GM19328 (cell line): ENCODE measurements around the gene RNLS.

ENCODE experiments used
- ATAC-seq: cut with Tn5 transposase; IDR thresholded peaks from one replicate; pipeline ENCODE4 v1.9.1; 2021; ENCODE audit warnings: mild to moderate bottlenecking, moderate library complexity; ENCODE audit not compliant: unreplicated experiment

RNLS gene

DNA sequence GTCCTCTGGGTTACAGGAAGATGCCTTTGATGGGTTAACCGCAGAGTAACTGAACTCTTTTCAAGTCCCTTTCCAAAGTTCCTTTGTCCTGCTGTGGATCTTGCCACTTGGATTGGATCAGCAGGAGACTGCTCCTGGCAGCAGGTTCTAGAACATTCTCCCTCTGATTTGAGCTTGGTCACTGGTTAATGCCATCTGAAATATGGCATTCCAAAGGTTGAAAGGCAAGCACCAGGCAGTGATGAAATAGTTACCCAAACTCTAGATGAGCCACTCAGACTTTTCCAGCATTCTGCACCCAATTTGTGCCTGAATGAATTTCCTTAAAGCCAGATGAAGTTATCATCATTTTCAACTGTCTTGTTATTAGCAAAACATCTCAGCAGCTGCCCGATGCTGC is 343.9 kb downstream of the RNLS start:
- no peak for ATAC-seq

DNA sequence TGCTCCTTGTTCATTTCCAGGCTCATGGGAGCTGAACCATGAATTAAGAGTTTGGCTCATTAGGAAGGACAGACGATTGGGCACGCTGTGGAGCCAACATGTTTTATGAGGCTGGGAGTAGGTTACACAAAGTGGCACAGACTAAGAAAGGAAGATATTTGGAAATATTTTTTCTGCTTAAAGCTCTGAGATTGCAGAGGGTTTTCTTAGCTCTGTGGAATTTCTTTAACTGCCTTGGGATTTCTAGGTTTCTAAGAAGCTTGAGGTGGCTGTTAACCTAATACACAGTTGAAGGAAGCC is 344.6 kb downstream of the RNLS start:
- ATAC-seq = no peak

DNA sequence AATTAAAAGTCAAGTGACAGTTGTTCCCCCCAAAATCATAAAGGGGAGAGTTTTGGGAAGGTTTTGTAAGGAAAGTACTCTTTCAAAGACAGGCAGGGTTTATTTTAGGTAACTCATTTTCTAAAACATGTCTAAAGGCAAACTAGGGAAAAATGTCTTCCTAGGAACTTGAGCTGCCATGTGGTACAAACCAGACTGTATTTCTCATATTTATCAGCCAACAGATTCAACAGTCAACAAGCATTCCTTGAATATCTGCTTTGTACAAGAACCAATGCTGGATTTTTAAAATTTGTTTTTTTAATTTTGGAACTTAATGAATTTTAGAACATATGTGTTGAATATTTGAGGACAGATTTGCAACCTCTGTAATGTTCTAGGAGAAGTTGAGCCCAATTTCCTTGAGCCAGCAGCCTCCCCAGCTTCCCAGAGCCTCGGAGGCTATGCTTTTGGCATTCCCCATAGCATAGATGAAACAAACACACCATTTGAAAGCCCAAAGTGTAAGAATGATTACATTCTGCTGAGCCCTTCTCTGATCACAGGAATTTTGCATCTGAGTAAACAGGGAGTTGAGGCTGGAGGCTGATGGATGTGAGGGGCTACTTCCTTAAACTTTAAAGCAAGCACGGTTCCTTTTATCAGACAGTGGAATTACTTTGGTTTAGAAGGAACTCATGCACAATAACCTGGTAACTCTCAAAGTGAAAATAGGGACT is 345.1 kb downstream of the RNLS start:
- ATAC-seq = no peak

DNA sequence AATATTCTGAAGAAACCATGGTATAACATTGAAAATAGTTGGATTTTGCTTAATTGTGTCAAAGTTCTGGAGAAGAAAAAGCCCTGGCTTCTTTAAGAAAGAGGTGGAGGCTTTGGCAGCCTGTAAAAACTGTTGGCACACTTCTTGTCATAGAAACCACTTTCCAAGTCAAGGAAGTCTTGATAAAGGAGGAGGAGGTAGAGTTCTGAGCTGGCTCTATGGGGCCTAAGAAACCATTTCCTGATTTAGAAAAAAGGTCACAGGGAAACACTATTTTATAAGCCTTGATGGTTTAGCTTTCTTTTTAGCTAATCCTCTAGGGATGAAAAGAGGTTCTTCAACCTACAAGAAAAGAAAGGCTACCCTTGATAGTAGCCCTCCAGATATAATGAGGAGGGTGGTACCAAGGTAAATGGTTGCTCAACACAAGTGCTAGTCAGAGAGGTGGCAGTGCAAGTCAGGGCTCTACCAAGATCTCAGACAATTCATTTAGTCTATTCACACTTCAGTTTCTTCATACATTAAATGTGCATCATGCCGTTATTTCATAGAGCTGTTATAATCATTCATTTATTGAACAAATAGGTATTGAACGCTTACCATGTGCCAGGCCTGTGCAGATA is 346.9 kb downstream of the RNLS start:
- ATAC-seq = no peak

DNA sequence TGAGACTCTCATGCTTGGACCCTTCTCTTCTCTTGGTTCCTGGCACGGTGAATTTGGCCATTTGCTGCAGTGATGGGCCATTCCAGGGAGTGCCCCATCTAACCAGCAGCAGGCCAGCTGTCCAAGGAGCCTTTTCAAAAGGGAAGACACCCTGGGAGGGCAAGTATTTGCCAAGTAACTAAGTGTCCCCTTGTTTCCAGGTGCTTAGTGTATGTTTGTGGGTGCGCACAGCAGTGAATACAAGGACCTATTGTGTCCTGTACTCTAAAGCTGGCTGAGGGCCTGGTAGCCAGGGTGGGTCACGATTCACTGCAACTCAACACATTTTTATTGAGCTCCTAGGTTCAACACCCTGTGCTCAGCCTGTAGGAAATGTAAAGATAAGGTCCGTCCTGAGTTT is 348.8 kb downstream of the RNLS start:
- no peak for ATAC-seq

DNA sequence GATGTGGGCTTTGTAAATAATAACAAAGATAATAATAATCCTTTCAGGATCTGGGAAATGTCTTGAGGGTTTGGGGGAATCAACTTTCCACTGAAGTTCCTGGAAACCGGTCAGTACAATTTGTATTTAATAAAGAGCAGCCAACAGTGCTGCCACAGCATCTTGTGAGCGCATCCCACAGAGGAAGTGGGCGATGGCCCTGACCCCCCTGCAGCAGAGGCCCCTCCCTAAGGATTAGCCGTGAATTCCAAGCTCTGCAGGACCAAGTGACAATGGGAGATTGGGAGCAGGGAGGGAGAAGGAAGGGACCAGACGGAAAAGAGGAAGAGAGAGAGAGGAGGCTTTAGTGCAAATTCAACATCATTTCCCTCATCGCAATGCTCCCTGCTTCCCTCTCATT is 349.2 kb downstream of the RNLS start:
- no peak for ATAC-seq

DNA sequence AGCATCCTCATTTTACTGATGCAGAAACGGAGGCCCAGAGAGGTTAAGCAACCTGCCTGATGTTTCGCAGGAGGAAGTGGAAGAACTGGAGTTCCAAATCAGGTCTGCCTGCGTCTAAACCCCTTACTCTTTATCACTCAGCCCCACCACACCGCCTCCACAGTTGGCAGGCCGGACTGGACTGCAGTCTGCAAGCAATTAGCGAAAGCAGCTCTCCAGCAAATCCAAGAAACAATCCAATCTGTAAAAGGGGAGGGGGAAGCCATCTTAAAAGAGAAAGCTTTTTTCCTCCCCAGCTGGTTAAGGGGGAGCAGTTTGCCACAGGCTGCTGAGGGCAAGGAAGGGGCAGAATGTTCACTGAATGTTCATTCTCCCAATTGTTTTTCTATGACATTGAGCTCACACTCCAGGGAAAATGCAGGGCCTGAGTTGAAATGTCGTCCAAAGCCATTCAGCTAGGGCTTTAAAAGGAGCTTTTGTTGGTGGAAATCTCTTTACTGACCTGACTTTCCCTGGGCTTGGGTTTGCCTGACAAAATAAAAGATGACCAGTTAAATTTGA is 350.1 kb downstream of the RNLS start:
- no peak for ATAC-seq

DNA sequence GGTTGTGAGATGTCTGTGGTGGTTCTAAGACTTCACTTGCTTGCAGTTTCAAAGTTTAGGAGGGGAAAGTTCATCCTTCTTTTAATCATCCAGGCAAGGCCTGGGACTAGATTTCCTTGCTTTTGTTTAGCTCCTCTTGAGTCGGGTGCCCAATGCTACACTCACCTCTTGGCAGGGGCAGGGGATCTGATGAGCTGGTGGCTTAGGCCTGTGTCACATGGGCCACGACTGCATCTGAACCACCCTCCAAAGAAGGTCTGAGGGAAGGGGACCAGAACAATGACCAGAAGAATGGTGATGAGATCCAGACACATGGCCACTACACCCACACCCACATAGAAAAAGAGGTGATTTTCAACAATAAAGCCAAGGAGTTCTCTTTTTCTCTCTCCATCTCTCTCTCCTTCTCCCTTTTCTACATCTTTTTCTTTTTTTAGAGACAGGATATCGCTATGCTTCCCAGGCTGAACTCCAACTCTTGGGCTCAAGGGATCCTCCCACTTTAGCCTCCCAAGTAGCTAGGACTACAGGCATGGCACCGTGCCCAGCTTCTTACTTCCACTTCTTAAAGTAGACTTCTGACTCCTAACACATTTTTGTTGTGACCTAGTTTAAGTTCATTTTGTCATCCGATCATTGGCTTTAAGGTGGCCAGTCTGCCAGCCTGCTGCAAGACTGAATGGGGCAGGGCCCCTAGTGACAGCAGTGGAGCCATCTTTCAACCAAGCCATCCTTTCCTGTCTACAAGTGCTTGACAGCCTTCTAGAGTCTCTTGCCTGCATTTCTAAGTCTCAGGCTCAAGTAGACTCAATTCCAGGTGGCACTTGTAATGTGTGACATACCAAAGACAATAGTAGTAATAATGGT is 350.9 kb downstream of the RNLS start:
- ATAC-seq = no peak

DNA sequence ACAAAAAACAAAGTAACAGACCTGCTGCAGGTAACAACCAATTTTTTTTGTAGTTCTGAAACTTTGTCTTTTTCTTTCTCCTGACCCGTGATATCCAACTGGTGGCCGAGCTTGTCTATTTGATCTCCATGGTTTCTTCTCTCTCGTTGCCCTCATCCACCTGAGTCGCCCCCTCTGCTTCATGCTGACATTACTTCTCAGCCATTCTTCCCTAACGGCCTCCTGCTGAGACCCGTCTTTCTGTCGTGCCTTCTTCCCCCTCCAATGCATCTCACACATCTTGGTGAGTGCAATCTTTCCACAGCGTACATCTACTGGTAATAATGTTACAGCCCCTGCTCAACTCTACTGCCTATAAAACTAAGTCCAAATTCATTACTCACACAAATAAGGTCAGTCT is 352.9 kb downstream of the RNLS start:
- ATAC-seq = no peak

DNA sequence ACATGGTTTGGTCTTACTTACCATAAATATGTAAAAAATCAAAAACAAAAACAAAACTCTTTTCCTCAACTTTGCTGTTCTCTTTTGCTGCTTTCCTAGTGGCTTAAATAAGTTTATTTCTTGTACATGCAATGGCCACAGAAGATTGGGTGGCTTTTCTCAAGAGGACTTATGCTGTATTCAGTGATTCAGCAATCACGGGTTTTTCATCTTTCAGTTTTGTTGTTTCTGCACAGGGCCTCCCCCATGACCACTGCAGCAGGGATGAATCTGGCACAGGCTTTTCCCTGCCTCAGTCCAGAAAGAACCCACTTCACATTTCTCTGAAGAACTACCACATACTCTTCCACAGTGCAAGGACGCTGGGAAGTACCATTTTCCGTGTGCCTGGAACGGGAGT is 355.0 kb downstream of the RNLS start:
- no peak for ATAC-seq

DNA sequence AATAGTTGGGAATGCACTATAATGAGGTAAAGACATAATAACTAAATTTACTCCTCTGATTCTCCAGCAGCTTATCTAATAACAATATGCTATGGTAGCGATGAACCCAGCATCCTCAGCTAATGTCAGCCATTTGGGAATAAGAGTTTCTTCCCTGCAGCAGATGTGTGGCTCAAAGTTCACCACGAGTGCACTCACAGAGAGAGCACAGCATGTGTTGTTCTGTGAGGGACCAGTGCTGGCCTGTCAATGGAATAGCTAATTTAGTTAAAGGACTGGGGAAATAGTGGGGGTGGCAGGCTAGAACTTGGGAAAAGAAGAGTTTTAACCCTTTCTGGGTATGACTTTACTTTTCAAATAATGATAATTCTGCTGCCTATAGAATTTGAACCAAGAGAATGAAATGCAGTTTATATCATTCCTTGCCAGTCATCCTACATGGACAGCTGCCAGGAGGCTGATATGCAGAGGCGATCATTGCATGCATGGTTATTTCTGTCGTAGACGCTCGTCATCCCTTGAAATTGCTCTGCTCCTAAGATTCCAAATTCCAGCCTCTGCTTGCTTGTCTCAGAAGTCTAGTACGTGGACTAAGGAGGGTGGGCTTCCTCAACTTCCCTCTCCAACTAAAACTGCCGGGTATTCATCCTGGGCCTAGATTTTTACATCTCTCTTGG is 355.6 kb downstream of the RNLS start:
- ATAC-seq = no peak

DNA sequence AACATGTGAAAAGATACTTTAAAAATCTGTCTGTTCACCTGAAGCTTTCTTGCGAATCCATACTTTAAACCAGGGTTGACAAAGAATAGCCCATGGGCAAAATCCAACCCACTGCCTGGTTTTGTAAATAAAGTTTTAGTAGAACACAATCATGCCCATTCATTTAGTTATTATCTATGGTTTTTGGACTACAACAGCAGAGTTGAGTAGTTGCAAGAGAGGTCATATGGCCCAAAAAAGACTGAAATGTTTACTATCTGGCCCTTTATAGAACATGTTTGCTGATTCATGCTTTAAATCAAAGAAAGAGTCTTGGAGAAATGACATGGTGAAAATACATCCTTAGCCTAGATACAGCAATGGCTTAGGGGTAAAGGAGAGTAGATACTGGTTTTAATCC is 356.2 kb downstream of the RNLS start:
- ATAC-seq = no peak

DNA sequence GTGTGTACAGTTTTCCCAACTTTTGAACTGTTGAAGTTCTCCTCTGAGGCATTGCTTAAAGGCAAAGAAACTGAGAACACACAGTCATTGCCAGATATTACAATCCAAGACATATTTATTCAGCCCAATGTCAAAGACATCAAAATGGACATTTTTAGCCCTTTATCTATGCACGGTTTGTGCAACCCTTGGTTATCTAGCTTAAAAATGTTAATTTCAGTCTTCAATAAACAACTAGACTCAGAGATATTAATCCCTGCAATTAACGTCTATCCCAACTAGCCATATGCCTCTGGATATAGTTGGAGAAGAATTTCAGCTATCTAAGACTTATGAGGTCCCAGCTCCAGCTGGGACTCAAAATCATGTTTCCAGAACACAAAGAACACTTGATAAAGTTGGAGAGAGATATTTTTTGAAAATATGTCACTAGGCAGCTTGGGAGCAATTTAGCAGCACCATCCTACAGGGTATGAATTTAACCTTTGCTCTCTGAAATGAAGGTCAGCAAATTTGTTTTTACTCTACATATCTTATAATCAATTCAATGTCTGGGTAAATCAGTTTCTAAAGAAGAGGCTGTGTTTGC is 357.0 kb downstream of the RNLS start:
- ATAC-seq = no peak
